ENCODE data around the gene RBMXL3.

- TF ChIP-seq CTCF (conservative IDR thresholded peaks at IDR 0.05; ENCODE audit: low read length) (no peak), EZH2phosphoT487 (IDR thresholded peaks at IDR 0.05; ENCODE audit: borderline replicate concordance, low read depth, low read length) (no peak)
Measured at GRCh38 chrX:115189110-115189509, at the start of gene RBMXL3.

Measured in OCI-LY7 (cell line).